OCI-LY7 (cell line): Measurements from ENCODE around the gene ZNF565.

Experiments used
- EZH2phosphoT487 ChIP-seq: fragments of 200-600 bp; sonication (generic); IDR thresholded peaks from 2 replicates; pipeline ENCODE4 v1.6.1; 2018; ENCODE audit warnings: low read depth, borderline replicate concordance, mild to moderate bottlenecking, mixed run types, antibody characterized with exemption, low read length, moderate library complexity, mixed read lengths
- TF ChIP-seq, protein P1 (sequence below): fragments of 200-600 bp; sonication (generic); conservative IDR thresholded peaks from 2 replicates; pipeline ENCODE4 v1.5.1; 2014; ENCODE audit warnings: mild to moderate bottlenecking, antibody characterized with exemption, low read length, moderate library complexity, mixed read lengths

DNA sequence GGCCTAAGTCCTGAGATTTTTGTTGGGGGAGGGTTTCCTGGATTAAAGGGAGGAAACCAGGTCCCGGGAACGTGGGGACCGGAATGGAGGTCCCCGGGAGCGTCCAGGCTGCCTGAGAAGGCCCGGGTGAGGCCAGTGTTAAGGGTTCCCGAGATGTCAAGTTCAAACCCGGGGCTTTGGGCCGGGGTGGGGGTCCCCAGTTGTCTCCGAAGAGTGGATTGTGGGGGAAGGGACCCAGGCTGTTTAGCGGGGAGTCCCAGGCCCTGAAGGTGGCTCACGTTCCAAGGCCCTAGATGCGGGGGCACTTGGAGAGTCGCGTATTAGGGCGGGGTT is 62.5 kb downstream of the ZNF565 start:
- TF ChIP-seq, protein P1, sequence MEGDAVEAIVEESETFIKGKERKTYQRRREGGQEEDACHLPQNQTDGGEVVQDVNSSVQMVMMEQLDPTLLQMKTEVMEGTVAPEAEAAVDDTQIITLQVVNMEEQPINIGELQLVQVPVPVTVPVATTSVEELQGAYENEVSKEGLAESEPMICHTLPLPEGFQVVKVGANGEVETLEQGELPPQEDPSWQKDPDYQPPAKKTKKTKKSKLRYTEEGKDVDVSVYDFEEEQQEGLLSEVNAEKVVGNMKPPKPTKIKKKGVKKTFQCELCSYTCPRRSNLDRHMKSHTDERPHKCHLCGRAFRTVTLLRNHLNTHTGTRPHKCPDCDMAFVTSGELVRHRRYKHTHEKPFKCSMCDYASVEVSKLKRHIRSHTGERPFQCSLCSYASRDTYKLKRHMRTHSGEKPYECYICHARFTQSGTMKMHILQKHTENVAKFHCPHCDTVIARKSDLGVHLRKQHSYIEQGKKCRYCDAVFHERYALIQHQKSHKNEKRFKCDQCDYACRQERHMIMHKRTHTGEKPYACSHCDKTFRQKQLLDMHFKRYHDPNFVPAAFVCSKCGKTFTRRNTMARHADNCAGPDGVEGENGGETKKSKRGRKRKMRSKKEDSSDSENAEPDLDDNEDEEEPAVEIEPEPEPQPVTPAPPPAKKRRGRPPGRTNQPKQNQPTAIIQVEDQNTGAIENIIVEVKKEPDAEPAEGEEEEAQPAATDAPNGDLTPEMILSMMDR = no peak
- no peak for TF ChIP-seq EZH2phosphoT487
